Ecto neural progenitor cell (in vitro differentiated cells): ENCODE results near the gene NAT16.
"Not testable (repeated sequence)": the region's sequence is repeated elsewhere in the genome, so short reads cannot be mapped to it uniquely, and the experiment has no call there.

Experiments
- DNase-seq: peaks from one replicate; pipeline ENCODE4 v3.0.0-alpha.2; 2018; ENCODE audit warnings: low spot score

NAT16 gene

DNA sequence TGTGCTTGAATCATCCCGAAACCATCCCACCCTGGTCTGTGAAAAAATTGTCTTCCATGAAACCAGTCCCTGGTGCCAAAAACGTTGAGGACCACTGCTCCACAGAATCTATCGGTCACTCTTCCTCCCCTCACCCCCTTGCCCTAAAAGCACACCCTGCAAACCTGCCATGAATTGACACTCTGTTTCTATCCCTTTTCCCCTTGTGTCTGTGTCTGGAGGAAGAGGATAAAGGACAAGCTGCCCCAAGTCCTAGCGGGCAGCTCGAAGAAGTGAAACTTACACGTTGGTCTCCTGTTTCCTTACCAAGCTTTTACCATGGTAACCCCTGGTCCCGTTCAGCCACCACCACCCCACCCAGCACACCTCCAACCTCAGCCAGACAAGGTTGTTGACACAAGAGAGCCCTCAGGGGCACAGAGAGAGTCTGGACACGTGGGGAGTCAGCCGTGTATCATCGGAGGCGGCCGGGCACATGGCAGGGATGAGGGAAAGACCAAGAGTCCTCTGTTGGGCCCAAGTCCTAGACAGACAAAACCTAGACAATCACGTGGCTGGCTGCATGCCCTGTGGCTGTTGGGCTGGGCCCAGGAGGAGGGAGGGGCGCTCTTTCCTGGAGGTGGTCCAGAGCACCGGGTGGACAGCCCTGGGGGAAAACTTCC lies 54.0 kb downstream of the NAT16 start:
- no peak for DNase-seq

DNA sequence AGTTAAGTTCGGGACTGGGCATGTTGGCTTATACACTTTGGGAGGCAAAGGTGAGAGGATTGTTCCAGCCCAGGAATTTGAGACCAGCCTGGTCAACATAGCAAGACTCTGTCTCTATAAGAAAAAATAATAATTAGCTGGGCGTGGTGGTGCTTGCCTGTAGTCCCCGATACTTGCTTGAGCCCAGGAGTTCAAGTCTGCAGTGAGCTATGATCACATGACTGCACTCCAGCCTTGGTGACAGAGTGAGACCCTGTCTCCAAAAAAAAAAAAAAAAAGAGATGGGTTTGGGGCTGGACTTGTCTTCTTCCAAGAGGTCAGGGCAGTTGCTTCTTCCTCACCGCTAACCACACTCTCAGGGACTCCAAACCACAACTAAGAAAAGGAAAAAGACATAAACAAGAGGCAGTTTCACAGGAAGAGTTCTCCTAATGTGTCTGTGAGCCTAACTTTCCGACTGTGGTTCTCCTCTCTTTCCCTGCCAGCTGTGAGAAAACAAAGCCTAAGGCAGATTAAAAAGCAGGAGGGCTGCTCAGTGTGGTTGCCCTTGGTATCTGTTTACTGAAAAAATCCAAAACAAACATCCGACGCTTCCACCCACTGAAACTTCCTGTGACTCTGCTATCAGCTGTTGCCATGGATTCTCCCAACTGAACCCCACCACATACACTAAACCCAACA lies 55.6 kb downstream of the NAT16 start:
- no peak for DNase-seq

DNA sequence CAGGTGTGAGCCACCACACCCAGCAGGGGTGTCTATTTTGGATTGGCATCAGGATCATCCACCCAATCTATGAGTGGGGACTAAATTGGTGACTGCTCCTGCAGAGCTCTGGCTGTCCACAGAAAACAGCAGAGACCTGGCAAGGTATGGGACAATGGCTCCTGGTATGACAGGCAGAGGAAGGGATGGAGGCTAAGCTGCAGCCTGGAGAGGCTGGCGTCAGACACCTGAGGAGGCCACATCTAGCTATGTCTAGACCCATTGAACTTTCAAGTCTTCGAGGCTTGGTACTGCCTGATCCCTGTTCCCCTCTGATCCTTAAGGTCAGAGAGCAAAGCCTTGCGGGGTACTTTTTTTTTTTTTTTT lies 56.4 kb downstream of the NAT16 start:
- DNase-seq = no peak

DNA sequence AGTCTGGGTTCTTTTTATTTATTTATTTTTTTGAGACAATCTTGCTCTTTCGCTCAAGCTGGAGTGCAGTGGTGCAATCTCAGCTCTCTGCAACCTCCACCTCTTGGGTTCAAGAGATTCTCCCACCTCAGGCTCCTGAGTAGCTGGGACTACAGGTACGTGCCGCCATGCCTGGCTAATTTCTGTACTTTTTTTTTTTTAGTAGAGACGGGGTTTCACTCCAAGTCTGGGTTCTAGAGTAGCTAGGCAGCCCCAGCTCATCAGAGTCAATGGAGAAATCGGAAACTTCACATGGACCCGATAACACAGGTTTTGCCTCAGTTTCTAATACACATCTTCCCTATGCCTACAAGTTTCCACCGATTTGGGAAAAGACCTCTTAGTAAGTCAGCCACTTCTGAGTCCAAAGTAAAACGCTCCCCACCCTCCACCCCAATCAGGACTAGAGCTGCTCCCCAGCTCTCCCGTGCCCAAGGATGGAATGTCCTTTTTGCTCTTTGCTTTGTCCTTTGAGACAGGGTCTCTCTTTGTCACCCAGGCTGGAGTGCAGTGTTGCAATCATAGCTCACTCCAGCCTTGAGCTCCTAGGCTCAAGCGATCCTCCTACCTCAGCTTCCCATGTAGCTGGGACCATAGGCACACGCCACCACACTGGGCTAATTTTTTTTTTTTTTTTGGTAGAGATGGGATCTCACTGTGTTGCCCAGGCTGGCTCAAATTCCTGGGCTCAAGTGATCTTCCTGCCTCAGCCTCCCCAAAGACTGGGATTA lies 57.0 kb downstream of the NAT16 start:
- no peak for DNase-seq

DNA sequence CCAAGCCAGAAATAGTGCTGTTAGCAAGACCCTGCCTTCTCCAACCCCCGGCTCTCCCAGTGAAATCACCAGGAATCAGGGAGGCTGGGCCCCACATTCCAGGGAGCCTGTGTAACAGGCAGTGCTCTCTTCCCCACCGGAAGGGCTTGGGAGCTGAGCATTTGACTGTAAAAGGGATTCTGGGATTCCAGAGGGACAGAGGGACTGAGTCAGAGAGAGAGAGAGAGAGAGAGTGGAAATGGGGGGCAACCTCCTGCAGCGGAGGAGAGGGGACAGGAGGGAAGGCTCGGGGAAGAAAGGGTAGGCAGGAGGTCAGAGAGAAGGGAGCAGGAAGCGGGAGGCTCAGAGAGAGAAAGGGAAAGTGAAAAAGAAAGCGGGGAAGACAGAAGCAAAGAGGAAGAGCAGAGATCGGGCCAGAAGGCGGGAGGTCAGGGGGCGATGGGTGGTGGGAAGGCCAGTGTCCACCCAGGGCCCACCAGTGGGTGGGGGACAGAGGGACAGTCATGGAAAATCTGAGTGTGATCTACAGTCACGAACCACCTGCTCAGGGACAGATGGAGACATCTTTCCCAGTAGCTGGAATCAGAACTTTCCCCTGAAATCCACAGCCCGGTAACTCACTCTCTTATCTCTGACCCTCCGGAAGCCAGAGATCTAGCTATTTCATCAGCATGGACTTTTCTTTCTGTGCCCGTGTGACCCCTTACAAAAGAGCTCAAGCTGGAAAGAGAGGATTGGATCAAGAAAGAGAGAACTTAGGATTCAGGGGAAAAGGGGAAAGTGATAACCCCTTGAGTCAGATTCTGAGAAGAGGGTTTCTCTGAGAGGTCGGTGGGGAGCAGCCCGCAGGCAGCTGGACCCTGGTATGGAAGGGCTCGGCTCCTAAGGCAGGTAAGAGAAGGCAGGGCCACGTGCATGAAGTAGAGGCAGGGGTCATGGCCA lies 57.8 kb downstream of the NAT16 start:
- DNase-seq = no peak

DNA sequence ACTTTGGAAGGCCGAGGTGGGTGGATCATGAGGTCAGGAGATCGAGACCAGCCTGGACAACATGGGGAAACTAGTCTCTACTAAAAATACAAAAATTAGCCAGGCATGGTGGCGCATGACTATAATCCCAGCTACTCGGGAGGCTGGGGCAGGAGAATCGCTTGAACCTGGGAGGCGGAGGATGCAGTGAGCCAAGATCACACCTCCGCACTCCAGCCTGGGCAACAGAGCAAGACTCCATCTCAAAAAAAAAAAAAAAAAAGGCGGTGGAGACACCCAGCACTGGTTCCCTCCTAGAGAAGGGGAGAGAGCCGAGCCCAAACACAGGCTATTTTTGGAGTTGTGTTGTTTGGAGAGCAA lies 58.5 kb downstream of the NAT16 start:
- DNase-seq = not testable (repeated sequence)
